ENCODE results near the gene CXCL8.
"Not testable (repeated sequence)": the region's sequence is repeated elsewhere in the genome, so short reads cannot be mapped to it uniquely, and the experiment has no call there.

The CXCL8 gene

DNA sequence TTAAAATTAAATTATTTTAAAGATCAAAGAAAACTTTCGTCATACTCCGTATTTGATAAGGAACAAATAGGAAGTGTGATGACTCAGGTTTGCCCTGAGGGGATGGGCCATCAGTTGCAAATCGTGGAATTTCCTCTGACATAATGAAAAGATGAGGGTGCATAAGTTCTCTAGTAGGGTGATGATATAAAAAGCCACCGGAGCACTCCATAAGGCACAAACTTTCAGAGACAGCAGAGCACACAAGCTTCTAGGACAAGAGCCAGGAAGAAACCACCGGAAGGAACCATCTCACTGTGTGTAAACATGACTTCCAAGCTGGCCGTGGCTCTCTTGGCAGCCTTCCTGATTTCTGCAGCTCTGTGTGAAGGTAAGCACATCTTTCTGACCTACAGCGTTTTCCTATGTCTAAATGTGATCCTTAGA is at the start of gene CXCL8:
CXCL8 (plus strand) TSS at position 217 of the 426 bp plus-strand sequence; CDS start at position 307, 90 bp downstream.
- DNase-seq (ENCODE audit: low read depth in 1 of 2, low spot score in 1 of 2) = no peak

DNA sequence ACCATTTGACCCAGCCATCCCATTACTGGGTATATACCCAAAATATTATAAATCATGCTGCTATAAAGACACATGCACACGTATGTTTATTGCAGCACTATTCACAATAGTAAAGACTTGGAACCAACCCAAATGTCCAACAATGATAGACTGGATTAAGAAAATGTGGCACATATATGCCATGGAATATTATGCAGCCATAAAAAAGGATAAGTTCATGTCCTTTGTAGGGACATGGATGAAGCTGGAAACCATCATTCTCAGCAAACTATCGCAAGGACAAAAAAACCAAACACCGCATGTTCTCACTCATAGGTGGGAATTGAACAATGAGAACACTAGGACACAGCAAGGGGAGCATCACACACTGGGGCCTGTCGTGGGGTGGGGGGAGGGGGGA is 49.2 kb upstream of the CXCL8 start:
- DNase-seq (ENCODE audit: low read depth in 1 of 2, low spot score in 1 of 2) = not testable (repeated sequence)

- no peak for DNase-seq (ENCODE audit: low read depth in 1 of 2, low spot score in 1 of 2)
Observed at GRCh38 chr4:73691759-73692158, 48.6 kb upstream of the CXCL8 start.

- no peak for DNase-seq (ENCODE audit: low read depth in 1 of 2, low spot score in 1 of 2)
Observed at GRCh38 chr4:73692254-73692653, 48.1 kb upstream of the CXCL8 start.

- DNase-seq (ENCODE audit: low read depth in 1 of 2, low spot score in 1 of 2) = no peak
Observed at GRCh38 chr4:73692701-73693100, 47.7 kb upstream of the CXCL8 start.

- DNase-seq (ENCODE audit: low read depth in 1 of 2, low spot score in 1 of 2) = no peak
Observed at GRCh38 chr4:73693811-73694210, 46.6 kb upstream of the CXCL8 start.

DNA sequence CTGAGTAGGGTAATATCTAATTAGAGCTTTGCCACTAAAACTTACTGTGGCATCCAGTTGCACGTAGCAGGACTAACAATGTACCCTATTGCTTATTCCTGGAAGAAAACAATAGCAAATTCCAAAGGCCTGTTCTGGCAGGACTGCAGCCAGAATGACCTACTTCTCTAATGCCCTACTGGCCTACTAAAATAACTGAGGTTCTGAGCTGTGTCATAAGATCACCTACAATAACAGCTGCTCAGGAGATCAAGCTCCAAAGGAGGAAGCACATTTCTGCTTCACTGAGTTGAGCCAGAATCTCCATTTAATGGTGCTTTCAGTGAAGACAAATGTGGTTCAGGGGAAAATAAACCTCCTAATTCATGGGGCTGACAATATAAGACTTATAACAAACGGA is 42.2 kb upstream of the CXCL8 start:
- no peak for DNase-seq (ENCODE audit: low read depth in 1 of 2, low spot score in 1 of 2)

DNA sequence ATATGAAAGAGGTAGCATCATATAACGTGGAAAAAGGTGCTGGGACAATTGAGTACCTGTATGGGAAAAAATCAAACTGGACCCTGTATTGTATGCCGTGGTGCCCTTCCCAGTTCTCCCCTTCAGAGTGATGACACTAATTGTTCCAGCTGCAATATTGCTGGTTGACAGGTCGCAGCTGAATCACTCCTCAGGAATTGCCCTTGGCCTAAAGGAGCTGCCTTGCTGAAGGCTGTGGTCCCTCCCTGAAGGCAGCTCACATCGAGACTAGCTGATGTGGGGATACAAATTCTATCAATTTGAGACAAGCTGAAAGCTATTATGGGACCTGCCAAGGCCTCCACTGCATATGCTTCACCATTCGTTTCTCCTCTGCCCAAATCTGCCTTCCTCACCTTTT is 39.3 kb upstream of the CXCL8 start:
- DNase-seq (ENCODE audit: low read depth in 1 of 2, low spot score in 1 of 2) = no peak

- no peak for DNase-seq (ENCODE audit: low read depth in 1 of 2, low spot score in 1 of 2)
Observed at GRCh38 chr4:73702796-73703287, 37.5 kb upstream of the CXCL8 start.

- no peak for DNase-seq (ENCODE audit: low read depth in 1 of 2, low spot score in 1 of 2)
Observed at GRCh38 chr4:73703320-73703719, 37.0 kb upstream of the CXCL8 start.

GRCh38 chr4:73704314-73705055 is 35.9 kb upstream of the CXCL8 start:
- DNase-seq (ENCODE audit: low read depth in 1 of 2, low spot score in 1 of 2) = no peak

GRCh38 chr4:73705056-73705432 is 35.3 kb upstream of the CXCL8 start:
- no peak for DNase-seq (ENCODE audit: low read depth in 1 of 2, low spot score in 1 of 2)

- DNase-seq (ENCODE audit: low read depth in 1 of 2, low spot score in 1 of 2) = no peak
Observed at GRCh38 chr4:73705721-73706120, 34.6 kb upstream of the CXCL8 start.

DNA sequence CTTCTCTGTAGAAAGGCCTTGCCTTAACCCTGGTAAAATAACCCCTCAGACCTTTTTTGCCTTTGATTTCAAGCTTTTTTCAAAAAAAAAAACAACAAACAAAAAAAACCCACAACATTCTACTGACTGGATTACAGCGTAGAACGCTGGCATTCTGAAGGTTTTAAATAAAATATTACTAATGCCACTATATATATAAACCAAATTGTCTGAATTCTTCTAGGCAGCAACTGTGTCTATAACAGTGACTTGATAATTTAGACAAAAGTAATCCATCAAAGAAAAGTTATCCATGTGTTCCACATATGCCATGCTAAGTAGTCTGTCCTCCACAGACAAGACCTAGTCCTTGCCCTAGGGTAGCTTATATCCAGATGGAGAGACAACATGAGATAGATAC is 33.6 kb upstream of the CXCL8 start:
- DNase-seq (ENCODE audit: low read depth in 1 of 2, low spot score in 1 of 2) = no peak

DNA sequence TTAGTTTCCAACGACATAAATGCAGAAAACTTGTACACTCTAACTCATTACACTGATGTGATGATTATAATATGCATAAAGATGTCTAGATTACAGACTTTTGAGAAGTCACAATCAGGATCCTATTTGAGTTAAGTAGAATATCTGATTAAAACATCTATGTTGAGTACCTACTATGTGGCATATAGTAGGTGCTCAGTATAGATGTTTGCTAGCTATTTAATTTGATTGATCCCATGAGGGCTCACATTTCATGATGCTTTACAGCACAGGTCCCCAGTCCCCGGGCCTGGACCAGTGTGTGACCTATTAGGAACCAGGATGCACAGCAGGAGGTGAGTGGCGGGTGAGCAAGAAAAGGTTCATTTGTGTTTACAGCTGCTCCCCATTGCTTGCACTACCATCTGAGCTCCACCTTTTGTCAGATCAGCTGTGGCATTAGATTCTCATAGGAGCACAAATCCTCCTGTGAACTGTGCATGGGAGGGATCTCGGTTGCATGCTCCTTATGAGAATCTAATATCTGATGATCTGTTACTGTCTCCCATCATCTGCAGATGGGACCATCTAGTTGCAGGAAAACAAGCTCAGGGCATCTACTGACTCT is 33.0 kb upstream of the CXCL8 start:
- no peak for DNase-seq (ENCODE audit: low read depth in 1 of 2, low spot score in 1 of 2)

DNA sequence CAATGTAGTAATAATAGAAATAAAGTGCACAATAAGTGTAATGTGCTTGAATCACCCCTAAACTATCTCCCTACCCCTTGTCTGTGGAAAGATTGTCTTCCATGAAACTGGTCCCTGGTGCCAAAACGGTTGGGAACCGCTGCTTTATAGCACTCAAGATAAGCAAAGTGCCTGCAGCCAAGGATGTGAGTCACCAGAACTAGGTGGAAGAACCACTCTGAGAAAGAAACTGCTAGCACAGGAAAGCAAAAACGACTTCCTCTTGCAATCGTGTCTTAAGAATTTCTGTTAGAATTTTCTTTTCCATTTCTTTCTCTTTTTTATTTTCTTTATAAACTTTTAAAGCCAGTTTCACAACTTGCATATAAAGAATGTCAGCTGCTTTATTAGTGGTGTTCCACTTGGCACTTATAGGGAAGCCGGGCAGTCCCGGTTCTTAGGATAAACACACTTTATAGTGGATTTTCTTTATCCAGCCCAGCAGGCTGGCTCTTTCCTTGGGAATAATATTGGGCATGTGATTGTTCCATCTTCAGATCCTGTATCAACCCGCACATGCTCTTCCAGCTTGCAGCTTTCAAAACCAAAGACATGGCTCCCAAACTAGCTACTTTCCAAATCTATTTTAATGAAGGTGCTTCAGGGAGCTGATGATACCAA is 32.3 kb upstream of the CXCL8 start:
- no peak for DNase-seq (ENCODE audit: low read depth in 1 of 2, low spot score in 1 of 2)

- DNase-seq (ENCODE audit: low read depth in 1 of 2, low spot score in 1 of 2) = no peak
Observed at GRCh38 chr4:73709451-73710033, 30.8 kb upstream of the CXCL8 start.

- no peak for DNase-seq (ENCODE audit: low read depth in 1 of 2, low spot score in 1 of 2)
Observed at GRCh38 chr4:73710094-73710493, 30.3 kb upstream of the CXCL8 start.

DNA sequence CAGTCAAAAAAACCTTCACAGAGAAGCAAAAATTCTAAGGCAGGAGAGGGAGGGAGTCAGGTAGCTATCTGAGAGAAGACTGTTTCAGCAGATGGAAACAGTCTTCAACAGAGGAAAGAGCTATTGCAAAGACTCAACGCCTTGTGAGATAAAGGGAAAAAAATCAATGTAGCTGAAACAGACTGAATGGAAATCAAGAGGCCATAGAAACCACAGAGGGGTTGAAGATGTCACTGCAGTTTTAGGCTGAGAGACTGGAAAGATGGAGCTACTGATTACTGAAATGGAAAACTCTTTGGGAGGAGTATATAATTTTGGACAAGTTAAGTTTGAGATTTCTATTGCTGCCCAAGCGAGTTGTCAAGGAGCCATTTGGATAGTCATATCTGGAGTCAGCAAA is 28.4 kb upstream of the CXCL8 start:
- DNase-seq (ENCODE audit: low read depth in 1 of 2, low spot score in 1 of 2) = no peak

GRCh38 chr4:73713650-73714049 is 26.7 kb upstream of the CXCL8 start:
- DNase-seq (ENCODE audit: low read depth in 1 of 2, low spot score in 1 of 2) = no peak

DNA sequence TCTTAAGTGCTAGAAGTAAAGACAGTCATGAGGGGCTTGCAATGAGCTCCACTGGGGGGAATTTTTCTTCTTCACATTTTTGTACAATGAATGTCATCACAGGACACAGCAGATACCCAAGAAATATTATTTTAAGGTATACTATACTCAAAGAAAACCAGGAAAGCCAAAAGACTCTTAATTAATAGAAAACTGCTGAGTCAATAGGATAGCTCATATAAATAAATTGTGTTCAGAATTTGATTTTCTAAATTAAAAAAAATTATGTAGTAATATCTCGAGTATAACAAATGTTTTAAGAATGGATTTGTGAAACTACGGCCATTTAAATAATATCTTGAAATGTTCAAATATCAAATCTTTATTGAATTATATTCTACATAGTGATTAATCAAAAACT is 25.7 kb upstream of the CXCL8 start:
- no peak for DNase-seq (ENCODE audit: low read depth in 1 of 2, low spot score in 1 of 2)

DNA sequence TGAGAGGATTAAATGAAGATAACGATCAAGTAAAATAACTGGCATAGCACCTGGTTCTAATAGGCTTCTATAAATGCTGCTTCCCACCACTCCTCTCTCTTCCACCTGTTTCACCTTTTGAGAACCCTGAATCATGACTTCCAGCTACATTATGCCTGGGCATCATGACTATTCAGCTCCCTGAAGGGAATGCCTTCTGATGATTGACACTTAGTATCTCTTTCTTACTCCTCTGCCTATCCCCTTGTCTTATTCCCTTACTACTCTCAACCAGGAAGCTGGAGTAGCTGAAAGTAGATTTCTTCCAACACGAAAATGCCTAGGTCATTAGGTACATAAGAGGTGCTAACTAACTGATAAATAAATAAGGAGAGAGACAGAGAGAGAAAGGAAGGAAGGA is 24.7 kb upstream of the CXCL8 start:
- DNase-seq (ENCODE audit: low read depth in 1 of 2, low spot score in 1 of 2) = no peak

All from stimulated activated CD4-positive, alpha-beta T cell treated with anti-CD3 and anti-CD28 coated beads, Interleukin-15, amount 100 ng/mL, for 1 hour (primary cell).